Testis (tissue), 2 donors: ENCODE measurements around the gene OS9.

Experiments
- POLR2A ChIP-seq: fragments of 450-650 bp; IDR thresholded peaks from one replicate; pipeline ENCODE4 v1.6.1; 2017; ENCODE audit warnings: antibody characterized with exemption, mild to moderate bottlenecking, moderate library complexity
- TF ChIP-seq, protein P1 (sequence below), 3 experiments: fragments of 450-650 bp in 2 of 3; fragments of 200-600 bp in 1 of 3; sonication (generic) in 1 of 3; IDR thresholded peaks; one replicate each; pipeline ENCODE4 v1.5.1; 2016 to 2019; ENCODE audit warnings: antibody characterized with exemption in 3 of 3, mild to moderate bottlenecking in 2 of 3, moderate library complexity in 1 of 3

DNA sequence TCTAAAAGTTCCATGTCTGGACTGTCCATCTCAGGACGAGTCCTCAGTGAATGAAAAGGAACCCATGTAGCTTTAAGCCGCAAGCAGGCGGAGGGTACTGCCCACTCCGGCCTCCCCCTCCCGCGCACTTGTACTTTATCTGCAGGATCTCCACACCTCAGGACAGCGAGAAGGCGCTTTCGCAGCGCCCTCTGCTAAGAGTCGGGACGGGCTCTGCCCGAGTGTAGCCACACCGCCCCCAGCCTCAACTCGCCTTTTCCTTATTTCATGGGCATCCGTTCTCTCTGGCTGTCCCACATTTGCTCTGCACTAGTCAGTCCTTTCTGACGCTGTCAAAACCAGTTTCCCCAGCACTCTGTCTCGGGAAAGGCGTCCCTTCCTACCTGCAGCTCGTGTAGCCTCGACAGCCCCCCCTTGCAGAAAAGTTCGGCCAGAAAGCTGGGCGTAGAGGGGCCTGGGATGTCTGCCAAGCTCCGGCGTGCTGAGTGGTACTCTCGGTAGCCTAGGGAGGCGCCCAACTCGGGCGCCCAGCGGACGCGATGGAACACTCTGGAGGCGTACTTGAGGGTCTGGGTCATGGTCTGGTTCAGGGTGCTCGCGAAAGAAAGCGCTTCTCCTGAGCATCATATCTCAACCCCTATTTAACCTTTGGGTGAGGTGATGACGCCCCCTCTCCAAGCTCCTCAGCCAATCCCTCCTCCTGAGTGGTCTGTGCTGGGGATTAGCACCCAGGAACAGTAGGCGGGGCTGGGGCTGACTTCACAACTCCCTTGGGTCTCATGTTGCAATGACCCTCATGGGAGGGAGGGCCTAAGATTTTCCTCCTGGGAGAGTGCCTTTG, 72.8 kb downstream of the OS9 start, which contains the start of gene CYP27B1:
- TF ChIP-seq, protein P1, sequence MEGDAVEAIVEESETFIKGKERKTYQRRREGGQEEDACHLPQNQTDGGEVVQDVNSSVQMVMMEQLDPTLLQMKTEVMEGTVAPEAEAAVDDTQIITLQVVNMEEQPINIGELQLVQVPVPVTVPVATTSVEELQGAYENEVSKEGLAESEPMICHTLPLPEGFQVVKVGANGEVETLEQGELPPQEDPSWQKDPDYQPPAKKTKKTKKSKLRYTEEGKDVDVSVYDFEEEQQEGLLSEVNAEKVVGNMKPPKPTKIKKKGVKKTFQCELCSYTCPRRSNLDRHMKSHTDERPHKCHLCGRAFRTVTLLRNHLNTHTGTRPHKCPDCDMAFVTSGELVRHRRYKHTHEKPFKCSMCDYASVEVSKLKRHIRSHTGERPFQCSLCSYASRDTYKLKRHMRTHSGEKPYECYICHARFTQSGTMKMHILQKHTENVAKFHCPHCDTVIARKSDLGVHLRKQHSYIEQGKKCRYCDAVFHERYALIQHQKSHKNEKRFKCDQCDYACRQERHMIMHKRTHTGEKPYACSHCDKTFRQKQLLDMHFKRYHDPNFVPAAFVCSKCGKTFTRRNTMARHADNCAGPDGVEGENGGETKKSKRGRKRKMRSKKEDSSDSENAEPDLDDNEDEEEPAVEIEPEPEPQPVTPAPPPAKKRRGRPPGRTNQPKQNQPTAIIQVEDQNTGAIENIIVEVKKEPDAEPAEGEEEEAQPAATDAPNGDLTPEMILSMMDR (IDR thresholded peaks at IDR 0.05) = no peak
- no peak for TF ChIP-seq POLR2A
